NT2/D1 (cell line): ENCODE results near the gene PDAP1.

Experiments used
- SUZ12 ChIP-seq: IDR thresholded peaks from 2 replicates; pipeline ENCODE4 v1.6.1; 2011; ENCODE audit not compliant: insufficient read length, insufficient read depth; ENCODE audit errors: extremely low read depth
- ZNF274 ChIP-seq: IDR thresholded peaks from 2 replicates; pipeline ENCODE4 v1.6.1; 2011; ENCODE audit warnings: mild to moderate bottlenecking, low read depth, low read length

DNA sequence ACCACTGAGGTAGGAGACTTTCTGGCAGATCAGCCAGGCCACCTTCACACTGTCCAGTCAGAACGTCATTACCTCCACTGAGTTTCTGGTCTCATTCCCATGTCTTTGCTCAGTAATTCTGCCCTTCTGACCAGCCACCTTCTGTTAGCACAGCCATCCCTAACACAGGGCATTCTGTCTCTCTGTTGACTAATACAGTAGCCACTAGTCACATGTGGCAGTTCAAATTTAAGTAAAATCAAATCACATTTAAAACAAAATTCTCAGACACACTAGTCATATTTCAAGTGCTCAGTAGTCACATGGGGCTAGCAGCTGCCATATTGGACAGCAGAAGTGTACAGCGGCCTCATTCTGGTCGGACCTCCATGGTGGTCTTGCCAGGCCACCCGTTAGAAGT, 37.7 kb upstream of the PDAP1 start:
- TF ChIP-seq ZNF274 (no peak), SUZ12 (no peak)
